Inferior parietal cortex (tissue), 1 donor: ENCODE data around the gene SYNE3.

Experiments used
- DNase-seq: peaks from one replicate; pipeline ENCODE4 v3.0.0-alpha.2; 2016; ENCODE audit errors: extremely low spot score

Gene SYNE3

GRCh38 chr14:95541346-95541745 is 24.9 kb upstream of the SYNE3 start:
- no peak for DNase-seq

GRCh38 chr14:95540236-95540855 is 23.9 kb upstream of the SYNE3 start:
- no peak for DNase-seq

GRCh38 chr14:95538801-95539509 is 22.5 kb upstream of the SYNE3 start:
- DNase-seq = no peak

GRCh38 chr14:95537298-95538089 is 21.0 kb upstream of the SYNE3 start:
- DNase-seq = no peak

GRCh38 chr14:95536671-95537070 is 20.2 kb upstream of the SYNE3 start:
- DNase-seq = no peak

- no peak for DNase-seq
Observed at GRCh38 chr14:95536036-95536593, 19.7 kb upstream of the SYNE3 start.

GRCh38 chr14:95535226-95536021 is 19.0 kb upstream of the SYNE3 start:
- DNase-seq = no peak

- DNase-seq = peak; percentile 100
Observed at GRCh38 chr14:95534299-95535225, 18.1 kb upstream of the SYNE3 start, which contains the start of gene GLRX5. TSS of gene GLRX5 (plus strand) at chr14:95535050. CDS start at chr14:95535090, 40 bp downstream.

- no peak for DNase-seq
Observed at GRCh38 chr14:95533822-95534221, 17.4 kb upstream of the SYNE3 start.

- no peak for DNase-seq
Observed at GRCh38 chr14:95533391-95533821, 17.0 kb upstream of the SYNE3 start.

- DNase-seq = no peak
Observed at GRCh38 chr14:95531969-95532368, 15.5 kb upstream of the SYNE3 start.

- no peak for DNase-seq
Observed at GRCh38 chr14:95531473-95531872, 15.0 kb upstream of the SYNE3 start.

GRCh38 chr14:95530473-95531276 is 14.2 kb upstream of the SYNE3 start:
- DNase-seq = no peak

GRCh38 chr14:95529216-95529615 is 12.8 kb upstream of the SYNE3 start:
- no peak for DNase-seq

- DNase-seq = peak; percentile 75
Observed at GRCh38 chr14:95527387-95528002, 11.0 kb upstream of the SYNE3 start.

GRCh38 chr14:95526483-95527386 is 10.3 kb upstream of the SYNE3 start:
- no peak for DNase-seq

GRCh38 chr14:95525999-95526398 is 9.5 kb upstream of the SYNE3 start:
- no peak for DNase-seq
